Activated T-cell treated with anti-CD3 and anti-CD28 coated beads, Interleukin-2, amount 50 U/mL, for 4 hours (primary cell): ENCODE measurements around the gene PLEKHA6. TPM values are rescaled to one million over a fixed set of nuclear protein-coding genes. Genes with fewer than 3 reads are reported as not detected.

Experiments
- ATAC-seq, 2 donors: fragments of 200-7000 bp; cut with Tn5 transposase; one replicate each; pipeline ENCODE4 v1.10.0; 2021
- DNase-seq: peaks from one replicate; pipeline ENCODE4 v3.0.0-alpha.2; 2020
- H3K27me3 Mint-ChIP-seq: one replicate; pipeline ENCODE4 v1.8.0; 2021; ENCODE audit warnings: low read depth, mixed read lengths
- H3K36me3 Mint-ChIP-seq: one replicate; pipeline ENCODE4 v1.8.0; 2022; ENCODE audit warnings: mixed read lengths; ENCODE audit not compliant: insufficient read depth
- H3K4me1 Mint-ChIP-seq: one replicate; pipeline ENCODE4 v1.8.0; 2021; ENCODE audit warnings: low read depth, mixed read lengths
- H3K4me3 Mint-ChIP-seq: one replicate; pipeline ENCODE4 v1.8.0; 2021; ENCODE audit warnings: mild to moderate bottlenecking, moderate library complexity, mixed read lengths
- H3K9me3 Mint-ChIP-seq: one replicate; pipeline ENCODE4 v1.8.0; 2021; ENCODE audit warnings: mixed read lengths
- total RNA-seq, 3 donors: library from RNA; stranded (reverse); gene quantifications; one replicate each; pipeline ENCODE4 v1.2.1, GENCODE V29; 2021

PLEKHA6 gene
- total RNA-seq, 3 donors from 2014 or later, result 0.19 to 0.61 (median 0.29) TPM

DNA sequence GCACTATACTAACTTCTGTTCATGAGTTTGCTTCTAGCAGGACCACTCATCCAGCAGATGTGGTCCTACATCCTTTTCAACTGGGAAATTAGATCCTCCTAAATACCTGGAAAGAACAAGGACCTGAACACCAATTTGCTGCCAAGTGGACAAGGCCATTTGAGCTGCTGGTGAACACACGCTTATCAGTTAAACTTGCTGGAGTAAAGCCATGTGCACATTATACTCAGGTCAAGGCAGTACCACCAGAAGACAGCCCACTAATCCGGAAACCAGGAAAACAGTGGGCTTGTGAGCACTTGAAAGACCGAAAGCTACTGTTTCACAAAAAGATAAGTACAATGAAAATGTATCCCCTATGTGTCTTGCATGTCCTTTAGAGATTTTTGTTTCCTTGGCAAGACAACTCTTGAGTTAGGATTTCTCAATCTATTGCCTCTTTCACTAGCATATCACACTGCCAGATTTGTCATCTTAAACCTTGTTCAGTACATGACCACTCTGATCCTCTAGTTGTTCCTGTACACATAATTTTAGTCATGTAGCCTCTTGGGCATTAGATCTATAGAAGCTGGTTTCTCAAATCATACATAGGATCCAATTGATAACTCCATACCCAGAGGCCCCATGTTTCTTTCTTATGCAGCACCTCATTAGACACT lies 189.1 kb downstream of the PLEKHA6 start:
- Mint-ChIP-seq H3K9me3 (peaks cover 27% of the 10 kb centered on the region), H3K27me3 (peaks cover 6% of the 10 kb centered on the region), H3K36me3 (no peaks in the 10 kb centered on the region), H3K4me1 (no peaks in the 10 kb centered on the region), H3K4me3 (no peak overlapping the region)
- ATAC-seq (no peak), DNase-seq (no peak)

DNA sequence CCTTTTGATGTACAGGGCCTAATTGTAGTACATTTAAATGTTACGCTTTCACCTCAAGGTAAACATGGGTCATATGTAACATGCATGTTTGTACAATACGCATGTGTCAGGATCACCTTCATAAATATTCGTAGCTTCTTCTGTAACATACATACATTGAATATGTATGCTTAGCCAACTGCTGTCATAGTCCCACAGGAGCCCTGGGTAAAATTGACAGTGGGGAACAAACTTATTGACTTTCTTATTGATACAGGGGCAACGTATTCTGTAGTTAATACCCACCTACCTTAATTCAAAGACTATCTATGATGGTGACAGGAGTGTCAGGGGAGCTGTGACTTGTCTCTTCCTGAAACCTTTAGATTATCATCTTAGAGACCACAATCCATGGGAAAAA lies 189.9 kb downstream of the PLEKHA6 start:
- no peak for DNase-seq
- H3K36me3 Mint-ChIP-seq, result no peaks in the 10 kb centered on the region
- no peak for ATAC-seq
- H3K4me3 Mint-ChIP-seq, result no peak overlapping the region
- H3K27me3 Mint-ChIP-seq, result peaks cover 7% of the 10 kb centered on the region
- H3K9me3 Mint-ChIP-seq, result peaks cover 27% of the 10 kb centered on the region
- no peaks in the 10 kb centered on the region for H3K4me1 Mint-ChIP-seq

Other genes starting within 250 kb of the PLEKHA6 start
- 1 to 10 TPM in 1 of 3 donors, under 1 TPM in 2; 0.79 to 1.2 (median 0.99) TPM for gene ETNK2, start 207.9 kb downstream of the PLEKHA6 start, total RNA-seq
- not detected for gene REN, start 193.6 kb downstream of the PLEKHA6 start, total RNA-seq
- gene KISS1, start 163.4 kb downstream of the PLEKHA6 start, total RNA-seq, result not detected
- not detected for gene GOLT1A, start 145.9 kb downstream of the PLEKHA6 start, total RNA-seq
- 10 to 100 TPM; 71.7 to 80.1 (median 72.9) TPM for gene PPP1R15B, start 51.9 kb upstream of the PLEKHA6 start, total RNA-seq
- 10 to 100 TPM; 13.6 to 18.1 (median 15.6) TPM for gene PIK3C2B, start 134.9 kb upstream of the PLEKHA6 start, total RNA-seq
- gene MDM4, start 156.5 kb upstream of the PLEKHA6 start, total RNA-seq, result 10 to 100 TPM; 57.4 to 70.3 (median 66.0) TPM